ENCODE data around the gene GOLGA8R.
"Not testable (repeated sequence)": the region's sequence is repeated elsewhere in the genome, so short reads cannot be mapped to it uniquely, and the experiment has no call there.

GOLGA8R gene, protein sequence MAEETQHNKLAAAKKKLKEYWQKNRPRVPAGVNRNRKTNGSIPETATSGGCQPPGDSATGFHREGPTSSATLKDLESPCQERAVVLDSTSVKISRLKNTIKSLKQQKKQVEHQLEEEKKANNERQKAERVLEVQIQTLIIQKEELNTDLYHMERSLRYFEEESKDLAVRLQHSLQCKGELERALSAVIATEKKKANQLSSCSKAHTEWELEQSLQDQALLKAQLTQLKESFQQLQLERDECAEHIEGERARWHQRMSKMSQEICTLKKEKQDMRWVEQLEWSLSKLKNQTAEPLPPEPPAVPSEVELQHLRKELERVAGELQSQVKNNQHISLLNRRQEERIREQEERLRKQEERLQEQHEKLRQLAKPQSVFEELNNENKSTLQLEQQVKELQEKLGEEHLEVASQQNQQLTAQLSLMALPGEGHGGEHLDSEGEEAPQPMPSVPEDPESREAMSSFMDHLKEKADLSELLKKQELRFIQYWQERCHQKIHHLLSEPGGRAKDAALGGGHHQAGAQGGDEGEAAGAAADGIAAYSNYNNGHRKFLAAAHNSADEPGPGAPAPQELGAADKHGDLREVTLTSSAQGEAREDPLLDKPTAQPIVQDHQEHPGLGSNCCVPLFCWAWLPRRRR

DNA sequence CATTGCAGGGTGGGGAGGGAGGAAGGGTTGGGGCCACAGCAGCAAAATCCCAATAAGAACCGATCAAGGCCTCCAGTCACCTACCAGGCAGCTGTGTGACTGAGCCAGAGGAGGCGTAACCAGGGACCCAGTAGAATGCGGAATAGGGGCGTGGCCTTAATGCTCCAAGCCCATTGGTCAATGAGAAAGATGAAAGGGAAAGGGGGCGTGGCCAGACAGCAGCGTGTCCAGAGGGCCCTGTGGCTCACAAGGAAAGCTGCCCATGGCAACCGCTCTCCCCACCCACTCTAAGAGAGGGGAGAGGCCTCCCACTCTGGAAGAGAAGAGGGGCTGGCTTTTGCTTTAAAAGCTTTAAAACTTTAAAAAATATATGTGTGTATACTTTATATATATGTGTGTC is at the start of gene GOLGA8R:
Gene GOLGA8R, minus strand, starts transcription at position 101 of the 400 bp plus-strand sequence. Its CDS starts 98 bp downstream, at position 3.
- DNase-seq: not testable (repeated sequence)

DNA sequence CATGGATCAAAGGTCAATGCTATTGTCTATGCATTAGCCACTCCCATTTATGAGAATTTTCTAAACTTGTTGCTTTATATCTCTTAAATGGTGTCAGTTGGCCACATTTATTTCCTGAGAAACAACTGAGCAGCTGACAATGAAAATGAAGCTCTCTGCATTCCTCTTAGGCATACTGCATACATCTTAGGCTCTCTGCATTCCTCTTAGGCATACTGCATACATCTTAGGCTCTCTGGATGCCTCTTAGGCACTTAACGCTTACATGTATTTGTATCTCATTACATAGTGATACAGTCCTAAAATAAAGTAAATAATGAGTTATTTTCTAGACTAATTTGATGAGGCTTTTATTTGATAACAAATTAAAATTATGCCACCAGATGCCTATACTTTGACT is 49.8 kb upstream of the GOLGA8R start:
- DNase-seq: not testable (repeated sequence)

DNA sequence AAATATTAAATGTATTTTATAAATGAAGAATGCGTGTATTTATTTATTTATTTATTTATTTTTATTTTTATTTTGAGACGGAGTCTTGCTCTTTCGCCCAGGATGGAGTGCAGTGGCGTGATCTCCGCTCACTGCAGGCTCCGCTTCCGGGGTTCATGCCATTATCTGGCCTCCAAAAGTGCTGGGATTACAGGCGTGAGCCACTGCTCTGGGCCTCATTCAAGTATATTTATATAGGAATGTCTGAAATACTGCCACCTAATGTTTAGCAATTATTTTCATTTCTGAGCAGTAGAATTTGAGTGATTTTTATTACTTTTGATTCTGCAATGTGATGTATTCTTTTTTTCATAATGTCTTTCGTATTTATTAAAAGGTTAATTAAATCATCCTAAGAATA is 48.1 kb upstream of the GOLGA8R start:
- DNase-seq: not testable (repeated sequence)

DNA sequence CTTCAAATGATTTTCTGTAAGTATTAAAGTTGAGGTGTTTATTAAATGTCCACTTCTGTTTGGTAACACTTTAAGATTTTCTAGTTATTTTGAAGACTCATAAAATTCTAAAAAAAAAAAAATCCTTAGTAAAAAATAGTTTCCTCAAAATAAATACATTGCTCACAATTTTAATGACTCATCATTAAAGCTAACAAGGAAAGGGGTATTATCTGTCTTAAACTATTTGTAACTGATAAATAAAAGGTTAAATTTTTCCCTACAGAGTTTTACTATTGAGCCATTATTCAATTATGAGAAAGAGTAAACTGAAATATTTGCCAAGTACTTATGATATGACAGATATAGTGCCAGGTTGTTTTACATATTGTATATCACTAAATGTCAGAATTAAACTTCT is 38.6 kb upstream of the GOLGA8R start:
- DNase-seq: not testable (repeated sequence)

DNA sequence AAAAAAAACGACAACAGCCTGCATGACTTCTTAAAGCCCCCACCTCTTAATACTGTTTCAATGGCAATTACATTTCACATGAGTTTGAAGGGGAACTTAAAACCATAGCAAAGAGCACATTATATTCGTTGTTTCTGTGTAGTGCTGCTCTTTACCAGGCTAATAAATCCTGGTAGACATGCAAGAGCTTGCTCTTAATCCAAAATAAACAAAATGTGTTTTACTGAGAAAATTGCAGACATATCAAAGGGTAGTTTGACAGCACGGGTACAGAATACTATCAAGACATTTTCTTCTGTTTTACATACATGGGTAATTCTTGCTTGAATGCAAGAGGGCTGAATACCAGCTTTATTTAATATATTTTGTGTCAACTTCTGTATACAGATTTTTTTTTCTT is 24.3 kb upstream of the GOLGA8R start:
- not testable (repeated sequence) for DNase-seq

DNA sequence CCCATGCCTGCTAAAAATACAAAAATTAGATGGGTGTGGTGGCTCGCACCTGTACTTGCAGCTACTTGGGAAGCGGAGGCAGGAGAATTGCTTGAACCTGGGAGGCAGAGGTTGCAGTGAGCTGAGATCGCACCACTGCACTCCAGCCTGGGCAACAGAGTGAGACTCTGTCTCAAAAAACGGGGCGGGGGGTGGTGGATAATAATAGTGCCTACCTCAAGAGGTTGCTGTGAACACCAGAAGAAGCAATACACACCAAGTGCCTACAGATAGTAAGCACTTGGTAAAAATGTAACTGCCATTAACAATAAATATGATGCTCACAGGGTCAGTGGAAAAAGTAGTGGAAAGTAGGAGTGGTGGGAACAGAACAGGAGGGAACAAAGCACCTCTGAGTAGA is 21.8 kb upstream of the GOLGA8R start:
- DNase-seq: not testable (repeated sequence)

DNA sequence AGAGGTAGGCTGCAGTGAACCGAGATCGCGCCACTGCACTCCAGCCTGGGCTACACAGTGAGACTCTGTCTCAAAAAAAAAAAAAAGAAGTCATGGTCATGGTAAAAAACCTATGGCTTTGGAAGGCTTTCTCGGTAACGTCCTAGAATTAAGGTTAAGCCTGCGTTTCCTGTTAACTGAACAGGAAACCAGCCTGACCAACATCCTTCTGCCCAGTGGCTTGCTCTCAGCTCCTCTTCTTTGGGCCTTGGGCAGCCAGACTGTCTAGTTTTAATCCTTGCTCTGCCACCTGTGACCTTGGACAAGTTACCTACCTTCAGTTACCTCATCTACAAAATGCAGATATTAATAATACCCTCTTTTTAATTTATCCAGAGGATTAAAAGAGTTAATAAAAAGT is 6.7 kb upstream of the GOLGA8R start:
- DNase-seq: not testable (repeated sequence)

DNA sequence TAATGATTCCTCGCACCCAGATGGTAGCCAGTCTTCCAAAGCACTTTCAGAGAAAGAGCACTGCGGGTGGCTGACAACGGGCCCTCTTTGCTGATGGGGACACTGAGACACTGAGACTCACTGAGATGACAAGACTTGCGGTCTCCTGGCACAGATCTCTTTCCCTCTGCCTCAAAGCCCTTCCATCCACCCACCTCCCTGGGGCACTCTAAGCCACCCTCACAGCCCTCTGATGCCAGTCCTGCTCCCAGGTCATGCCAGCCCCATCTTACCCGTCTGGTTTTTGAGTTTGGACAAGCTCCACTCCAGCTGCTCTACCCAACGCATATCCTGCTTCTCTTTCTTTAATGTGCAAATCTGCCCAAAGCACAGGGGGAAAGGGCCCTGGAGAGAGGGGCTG is 6.4 kb downstream of the GOLGA8R start:
- not testable (repeated sequence) for DNase-seq

DNA sequence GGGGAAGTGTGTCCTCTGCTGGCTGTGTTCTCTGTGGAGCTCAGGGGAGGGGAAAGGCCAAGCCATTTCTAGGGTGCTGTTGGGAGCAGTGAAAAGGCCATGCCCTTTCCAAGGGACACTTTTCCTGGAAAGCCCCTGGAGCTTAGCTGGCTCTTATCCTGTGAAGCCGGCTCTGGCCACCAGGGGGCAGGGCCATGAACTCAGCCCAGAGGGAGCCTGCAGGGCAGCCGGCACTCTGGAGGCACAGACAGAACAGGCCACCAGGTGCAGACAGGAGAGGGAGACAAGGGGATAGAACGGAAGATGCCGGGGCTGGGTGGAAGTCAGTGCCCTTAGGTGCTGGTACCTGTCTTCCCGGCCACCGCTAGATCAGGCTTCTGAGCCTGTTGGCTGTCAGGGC is 15.1 kb downstream of the GOLGA8R start:
- DNase-seq: not testable (repeated sequence)

DNA sequence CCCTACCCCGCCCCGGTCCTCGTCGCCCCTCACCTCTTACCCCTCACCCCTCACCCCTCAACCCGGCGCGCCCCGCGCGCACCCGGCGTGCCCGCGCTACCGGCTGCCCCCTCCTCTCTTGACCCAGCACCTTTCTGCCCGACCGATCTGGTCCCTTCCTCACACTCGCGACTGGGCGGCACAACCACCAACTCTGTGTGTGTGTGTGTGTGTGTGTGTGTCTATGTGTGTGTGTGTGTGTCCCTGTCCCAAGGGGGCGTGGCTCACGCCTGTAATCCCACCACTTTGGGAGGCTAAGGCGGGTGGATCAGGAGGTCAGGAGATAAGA is 20.4 kb downstream of the GOLGA8R start:
- not testable (repeated sequence) for DNase-seq

DNA sequence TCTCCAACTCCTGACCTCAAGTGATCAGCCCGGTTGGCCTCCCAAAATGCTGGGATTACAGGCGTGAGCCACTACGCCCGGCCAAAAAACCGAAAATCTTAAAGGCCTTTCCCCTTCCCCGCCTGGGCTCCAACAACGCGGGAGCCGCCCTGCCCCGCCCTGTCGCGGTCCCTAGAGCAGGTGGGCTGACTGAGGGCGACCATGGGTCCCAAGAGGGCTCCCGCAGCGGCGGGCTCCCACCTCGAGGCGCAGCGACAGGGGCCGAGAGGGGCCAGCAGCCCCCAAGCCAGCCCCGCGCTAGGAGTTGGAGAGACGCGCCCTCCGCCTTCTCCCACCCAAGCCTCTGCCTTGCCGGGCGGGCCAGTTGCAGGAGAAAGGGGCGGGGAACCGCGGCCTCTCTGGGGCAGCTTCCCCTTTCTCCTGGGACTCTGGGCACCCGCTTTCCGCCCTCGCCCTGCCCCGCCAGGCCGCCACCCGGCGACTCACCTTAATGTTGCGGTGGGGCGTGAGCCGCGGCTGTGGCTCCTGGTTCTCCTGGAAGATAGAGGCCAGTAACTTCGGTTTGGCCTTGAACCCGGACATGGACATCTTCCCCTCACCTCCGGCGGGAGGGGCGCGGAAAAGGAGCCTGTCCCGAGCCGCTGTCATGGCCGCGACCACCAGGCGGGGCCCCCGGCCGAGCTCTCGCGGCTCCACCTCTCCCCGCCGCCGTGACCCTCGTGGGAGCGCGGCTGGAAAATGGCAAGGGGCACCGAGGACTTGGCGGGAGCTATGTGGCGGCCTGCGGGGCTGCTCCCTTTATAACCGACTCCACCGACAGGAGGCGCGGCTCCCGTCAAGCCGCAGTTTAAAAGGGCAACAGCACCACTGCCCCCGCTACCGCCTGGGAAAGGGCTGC is 21.0 kb downstream of the GOLGA8R start, which contains the start of gene CHRFAM7A:
Gene CHRFAM7A, minus strand, starts transcription at position 775 of the 898 bp plus-strand sequence. CDS start 10,189 bp downstream, outside the sequence.
- DNase-seq: not testable (repeated sequence)

DNA sequence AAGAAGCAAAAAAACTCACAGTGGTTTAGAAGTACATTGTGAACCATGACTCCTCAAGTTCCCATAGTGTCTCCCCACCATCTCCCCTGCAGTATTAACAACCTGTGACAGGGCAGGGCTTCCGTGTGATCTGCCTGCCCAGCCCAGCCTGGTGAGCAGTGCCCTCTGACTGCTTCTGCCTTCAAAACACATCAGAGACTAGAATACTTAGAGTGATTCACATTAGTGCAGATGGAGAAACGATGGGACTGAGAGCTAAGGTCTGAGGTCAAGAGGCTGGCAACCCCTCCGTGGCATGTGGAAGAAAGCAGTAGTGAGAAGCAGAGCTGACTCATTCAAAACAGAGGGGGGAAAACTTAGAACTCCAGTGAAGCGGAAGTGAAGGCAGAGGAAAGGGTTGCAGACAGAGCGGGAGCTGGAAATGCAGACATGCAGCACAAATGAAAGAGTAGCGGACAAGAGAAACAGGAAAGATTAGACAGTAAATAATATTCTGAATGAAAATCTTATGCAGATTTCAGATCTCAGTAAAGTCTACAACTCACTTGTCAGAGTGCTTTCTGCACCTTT is 27.7 kb downstream of the GOLGA8R start:
- not testable (repeated sequence) for DNase-seq

DNA sequence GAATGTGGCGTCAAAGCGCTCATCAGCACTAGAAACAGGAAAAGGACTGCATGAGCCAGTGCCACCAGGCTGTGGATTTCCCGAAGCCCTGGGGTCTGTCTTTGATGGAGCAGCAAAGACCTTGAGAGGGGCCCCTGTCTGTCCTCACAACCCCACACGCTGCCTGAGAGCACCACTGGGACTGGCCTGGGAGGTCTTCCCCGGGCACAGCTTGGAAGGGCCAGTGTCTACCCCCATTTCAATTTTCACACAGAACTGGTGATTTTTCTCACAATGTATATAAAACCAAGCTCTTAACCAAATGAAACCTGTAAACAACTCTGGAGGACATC is 37.0 kb downstream of the GOLGA8R start:
- DNase-seq: not testable (repeated sequence)

DNA sequence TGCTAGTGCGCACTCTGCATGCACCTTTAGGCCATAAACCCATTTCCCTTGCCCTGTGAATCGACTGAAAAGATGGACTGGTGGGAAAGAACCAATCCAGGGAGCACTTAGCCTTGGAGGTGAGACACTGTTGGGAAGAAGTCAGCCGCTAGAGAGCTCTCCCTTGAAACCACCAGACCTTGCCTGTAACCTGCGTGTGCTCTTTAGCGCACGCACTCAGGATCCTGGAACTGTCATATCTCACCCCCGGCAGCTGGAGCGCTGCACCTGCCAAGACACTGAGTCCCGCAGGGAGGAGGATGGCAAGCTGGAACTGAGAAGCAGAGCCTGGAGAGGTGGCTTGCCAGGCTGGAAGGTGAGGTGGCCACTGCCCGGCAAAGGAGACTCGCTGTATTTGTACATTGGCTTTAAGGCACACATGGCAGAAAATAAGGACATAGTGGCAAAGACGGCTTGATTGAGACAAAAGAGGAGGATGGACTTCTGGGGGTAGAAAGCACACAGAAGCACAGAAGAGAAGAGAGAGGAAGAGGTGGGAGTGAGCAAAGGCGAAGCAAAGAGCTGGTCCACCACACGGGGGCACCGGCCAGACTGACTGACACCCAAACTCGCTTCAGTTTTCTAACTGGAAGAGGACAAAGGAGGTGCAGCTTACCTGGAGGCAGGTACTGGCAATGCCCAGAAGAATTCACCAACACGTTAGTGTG is 37.5 kb downstream of the GOLGA8R start:
- not testable (repeated sequence) for DNase-seq

DNA sequence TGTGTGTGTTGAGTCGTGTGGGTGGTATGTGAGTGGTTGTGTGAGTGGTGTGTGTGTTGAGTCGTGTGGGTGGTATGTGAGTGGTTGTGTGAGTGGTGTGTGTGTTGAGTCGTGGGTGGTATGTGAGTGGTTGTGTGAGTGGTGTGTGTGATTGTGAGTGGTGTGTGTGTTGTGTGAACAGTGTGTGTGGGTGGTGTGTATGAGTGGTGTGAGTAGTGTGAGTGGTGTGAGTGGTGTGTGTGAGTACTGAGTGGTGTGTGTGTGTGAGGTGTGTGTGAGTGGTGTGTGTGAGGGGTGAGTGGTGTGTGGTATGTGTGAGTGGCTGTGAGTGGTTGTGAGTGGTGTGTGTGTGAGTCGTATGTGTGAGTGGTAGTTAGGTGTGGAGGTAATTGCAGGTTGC is 38.2 kb downstream of the GOLGA8R start:
- DNase-seq: not testable (repeated sequence)

DNA sequence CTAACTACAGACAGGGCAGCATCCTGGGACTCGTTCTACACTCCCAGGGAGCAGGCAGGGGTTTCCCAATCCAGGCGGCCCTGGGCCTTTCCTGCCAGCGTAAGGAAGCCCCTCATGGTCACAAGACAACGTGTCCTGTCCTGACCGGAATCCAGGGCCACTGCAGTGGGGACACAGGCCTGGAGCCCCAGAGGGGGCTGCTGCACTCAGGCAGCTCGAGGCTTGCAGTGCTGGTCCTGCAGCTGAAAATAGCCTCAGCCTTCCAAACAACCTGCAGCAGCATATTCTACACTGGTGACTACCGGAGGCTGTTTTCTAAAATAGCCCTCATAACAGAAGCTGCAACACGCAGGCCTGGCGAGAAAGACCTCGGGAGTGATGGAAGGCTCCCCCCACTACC is 39.2 kb downstream of the GOLGA8R start:
- DNase-seq: not testable (repeated sequence)

DNA sequence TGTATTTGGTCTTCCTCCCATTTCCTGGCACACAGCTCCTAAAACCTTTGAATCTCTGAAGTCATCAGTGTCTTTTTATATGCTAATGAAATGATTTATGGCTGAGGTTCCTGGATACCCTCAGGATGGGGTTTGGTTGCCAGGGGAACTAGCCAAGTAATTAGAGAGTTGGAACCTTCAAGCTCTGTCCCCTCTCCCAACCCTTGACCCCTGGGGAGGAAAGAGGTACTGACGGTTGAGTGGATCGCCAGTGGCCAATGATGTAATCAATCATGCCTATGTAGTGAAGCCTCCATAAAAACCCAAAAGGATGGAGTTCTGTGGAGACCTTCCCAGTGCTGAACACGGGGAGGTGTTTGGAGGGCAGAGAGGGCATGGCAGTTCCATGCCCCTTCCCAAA is 45.8 kb downstream of the GOLGA8R start:
- not testable (repeated sequence) for DNase-seq

DNA sequence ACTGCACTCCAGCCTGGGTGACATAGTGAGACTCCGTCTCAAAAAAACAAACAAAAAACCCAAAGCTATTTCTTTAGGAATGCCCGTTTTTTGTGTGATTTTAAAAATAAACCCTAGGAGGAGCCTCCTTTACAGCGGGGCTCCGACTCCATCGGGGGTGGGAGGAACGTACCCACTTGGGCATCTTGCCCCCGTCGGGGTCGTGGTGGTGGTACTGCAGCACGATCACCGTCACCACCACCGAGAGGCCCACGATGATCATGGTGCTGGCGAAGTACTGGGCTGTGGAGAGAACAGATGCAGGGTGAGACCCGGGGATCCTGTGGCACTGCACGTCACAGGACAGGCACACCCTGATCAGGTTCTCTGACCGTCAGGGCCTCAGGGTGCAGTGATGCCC is 46.8 kb downstream of the GOLGA8R start:
- not testable (repeated sequence) for DNase-seq

DNA sequence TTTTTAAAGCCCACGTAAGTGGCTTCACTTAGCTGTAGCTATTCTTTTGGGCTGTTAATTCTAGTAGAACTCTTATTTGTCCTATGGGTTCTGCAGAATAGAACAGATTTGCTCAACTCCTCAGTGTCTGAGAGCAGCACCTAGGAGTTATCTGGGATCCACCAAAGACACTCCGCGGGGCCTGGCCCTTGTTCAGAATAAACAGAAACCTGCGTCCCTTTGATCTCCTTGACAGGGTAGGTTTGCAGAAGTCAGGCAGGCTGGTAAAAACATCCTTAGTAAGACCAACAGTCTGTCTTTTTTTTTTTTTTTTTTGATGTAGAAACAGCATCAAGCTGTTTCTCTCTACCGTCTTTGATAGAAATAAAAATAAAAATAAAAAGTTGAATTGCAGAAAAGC is 52.7 kb downstream of the GOLGA8R start:
- DNase-seq: not testable (repeated sequence)

DNA sequence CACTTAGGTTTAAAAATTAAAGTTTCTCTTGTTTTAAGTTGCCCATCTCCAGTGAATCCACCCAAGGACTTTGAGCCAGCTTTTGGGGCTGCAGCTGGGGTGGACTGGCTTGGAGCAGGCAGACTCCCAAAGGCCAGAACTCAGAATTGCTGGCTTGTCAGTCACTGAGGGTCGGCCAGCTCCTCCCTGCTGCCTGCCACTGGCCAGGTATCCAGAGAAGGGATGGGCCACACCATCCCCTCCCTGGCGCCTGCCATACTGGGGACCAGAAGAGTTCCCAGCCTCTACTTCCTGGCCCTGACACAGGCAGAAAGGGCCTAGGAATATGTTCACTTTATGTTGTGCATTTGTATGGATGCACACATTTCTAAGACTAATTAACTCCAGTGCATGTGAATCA is 53.1 kb downstream of the GOLGA8R start:
- not testable (repeated sequence) for DNase-seq

DNA sequence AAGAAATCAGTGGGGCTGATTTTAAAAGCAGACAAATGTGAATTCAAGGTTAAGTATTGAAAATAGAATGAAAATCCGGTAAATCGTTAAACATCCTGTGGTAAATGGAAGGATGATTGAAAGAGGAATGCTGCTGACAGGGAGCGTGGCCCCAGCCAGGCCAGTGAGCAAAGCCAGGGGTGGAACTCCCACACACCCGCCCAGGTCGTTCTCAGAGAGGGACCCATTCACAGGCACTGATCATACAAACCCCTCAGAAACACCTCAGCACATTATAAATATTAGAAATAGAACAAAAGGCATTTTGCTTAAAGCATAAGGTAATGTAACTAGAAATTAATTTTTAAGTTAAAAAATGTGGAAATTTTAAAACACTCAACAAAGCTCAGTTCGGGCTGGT is 59.0 kb downstream of the GOLGA8R start:
- not testable (repeated sequence) for DNase-seq

All from NCI-H446 treated with DMSO at 0.1 percent for 48 hours (cell line).